Cerebellar nuclear complex (tissue), 1 donor: Measurements from ENCODE around the gene POLD1.
"Not testable (repeated sequence)": the region's sequence is repeated elsewhere in the genome, so short reads cannot be mapped to it uniquely, and the experiment has no call there.

Source experiments
- DNase-seq, 2 experiments: peaks; one replicate each; lab custom pipeline; 2025; lab: John Stamatoyannopoulos, UW

Gene POLD1

DNA sequence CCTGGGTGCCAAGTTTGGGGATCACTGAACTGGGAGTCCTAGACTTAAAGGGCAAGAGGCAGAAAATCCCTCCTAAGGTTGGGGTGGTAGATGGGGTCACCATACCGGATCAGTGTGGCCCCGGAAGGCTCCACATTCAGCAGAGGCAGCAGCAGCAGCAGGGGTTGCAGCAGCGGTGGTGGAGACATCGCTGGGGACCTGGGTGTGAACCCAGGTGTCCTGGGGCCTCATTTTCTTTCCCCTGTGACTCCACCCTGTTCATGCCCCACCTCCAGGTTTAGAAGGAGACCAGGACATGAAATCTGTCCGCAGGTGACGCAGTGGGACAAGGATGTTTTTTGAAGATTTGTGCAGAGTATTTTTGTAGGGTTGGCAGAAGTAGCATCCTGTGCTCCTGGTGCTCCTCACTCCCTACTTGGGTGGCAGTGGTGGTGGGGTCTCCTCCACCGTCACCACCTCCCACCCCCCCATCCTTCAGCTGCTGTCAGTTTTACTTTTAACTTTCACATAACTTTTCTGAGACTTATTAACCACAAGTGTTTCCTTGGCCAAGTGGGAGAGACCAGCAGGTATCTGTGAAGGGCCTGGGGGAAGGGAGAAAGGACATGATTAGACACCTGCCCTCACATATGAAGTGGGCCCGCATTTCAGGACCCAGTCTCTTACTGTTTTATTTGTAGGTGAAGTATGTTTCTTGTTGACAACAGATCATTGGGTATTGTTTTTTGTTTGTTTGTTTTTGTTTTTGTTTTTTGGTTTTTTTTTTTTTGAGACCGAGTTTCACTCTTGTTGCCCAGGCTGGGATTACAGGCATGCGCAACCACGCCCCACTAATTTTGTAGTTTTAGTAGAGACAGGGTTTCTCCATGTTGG, 18.5 kb upstream of the POLD1 start, which contains the start of gene NAPSA:
NAPSA (minus strand) TSS at position 206 of the 873 bp plus-strand sequence; CDS start at position 188, 18 bp downstream.
- no peak for DNase-seq

DNA sequence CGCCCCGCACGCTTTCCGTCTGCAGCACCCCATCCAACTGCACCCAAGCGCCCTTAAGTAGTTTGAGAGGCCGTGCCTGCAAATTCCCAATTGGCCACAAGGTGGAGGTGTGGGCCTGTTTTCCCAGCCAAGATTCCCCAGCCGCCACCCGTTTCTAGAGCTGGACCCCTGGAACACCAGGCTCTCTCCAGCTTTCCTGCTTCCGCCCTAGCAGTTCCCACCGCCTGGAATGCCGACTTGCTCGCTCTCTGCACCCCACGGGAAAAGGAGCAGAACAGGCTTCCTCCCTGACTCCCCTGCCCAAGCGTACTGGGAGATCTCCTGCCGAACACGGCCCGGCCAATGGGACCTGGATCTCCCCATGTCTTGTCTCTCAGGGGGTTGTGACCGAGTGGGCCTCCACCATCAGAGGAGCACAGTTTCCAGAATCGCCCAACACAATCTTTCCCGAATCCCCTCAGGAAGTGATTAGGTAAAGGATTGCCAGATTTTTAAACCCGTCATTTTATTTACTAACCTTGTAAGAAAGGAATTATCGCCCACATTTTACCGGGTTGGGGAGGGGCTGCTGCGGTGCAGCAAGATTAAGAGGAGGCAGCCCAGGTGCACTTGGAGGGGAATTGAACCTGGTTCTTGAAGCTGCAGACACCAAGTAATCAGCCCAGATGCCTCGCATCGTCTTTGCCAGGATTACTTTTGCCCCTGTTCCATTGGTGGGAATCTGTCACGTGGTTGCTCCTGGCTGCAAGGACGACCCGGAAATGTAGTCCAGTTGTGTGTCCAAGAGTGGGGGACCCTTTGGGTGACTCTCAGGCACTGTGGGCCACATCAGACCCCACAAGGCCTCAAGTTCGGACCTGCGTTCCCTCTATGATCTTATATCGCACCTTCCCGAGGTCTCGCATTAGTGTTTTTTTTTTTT, 15.2 kb upstream of the POLD1 start:
- peak in 1 of 2 experiments; percentile 51 for DNase-seq

DNA sequence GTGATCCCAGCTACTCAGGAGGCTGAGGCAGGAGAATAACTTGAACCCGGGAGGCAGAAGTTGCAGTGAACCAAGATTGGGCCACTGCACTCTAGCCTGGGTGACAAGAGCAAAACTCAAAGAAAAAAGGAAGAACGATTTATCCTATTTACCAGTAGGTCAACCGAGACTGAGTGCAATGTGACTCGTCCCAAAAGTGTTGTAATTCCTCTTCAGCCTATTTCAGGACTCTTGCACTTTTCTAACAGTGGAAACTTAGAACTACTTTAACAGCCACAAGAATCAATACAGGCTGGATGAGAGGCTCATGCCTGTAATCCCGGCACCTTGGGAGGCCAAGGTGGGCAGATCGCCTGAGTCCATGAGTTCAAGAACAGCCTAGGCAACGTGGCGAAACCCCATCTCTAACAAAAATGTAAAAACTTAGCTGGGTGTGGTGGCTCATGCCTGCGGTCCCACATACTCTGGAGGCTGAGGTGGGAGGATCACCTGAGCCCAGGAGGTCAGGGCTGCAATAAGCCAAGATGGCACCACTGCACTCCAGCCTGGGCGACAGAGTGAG, 12.2 kb upstream of the POLD1 start:
- DNase-seq = no peak

DNA sequence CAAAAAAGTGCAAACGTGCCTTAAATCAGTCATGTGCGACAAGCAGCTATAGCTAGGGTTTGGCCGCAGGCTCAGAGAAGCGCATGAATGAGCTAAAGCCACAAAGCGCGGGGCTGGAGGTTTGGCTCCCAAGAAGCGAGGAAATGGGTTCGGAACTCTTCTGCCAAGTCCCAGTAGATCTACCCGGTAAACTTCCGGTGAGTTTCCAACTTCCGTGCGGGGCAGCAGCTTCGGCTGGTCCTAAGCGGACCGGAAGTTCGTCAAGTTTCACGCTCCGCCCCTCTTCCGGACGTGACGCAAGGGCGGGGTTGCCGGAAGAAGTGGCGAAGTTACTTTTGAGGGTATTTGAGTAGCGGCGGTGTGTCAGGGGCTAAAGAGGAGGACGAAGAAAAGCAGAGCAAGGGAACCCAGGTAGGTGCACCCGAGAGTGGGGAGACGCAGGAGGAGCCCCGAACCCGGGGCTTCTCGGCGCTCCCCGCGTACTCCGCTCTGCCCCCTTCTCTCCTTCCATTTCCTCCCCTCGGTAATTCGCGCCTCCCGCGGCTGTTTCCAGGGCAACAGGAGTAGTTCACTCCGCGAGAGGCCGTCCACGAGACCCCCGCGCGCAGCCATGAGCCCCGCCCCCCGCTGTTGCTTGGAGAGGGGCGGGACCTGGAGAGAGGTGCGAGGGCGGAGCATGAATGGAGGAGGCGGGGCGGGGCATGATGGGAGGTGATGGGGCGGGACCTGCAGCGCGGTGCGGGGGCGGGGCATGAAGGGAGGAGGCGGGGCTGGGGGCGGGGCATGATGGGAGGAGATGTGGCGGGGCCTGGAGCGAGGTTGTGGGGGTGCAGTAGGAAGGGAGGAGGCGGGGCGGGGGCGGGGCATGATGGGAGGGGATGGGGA, 7.7 kb upstream of the POLD1 start, which contains the start of gene NR1H2:
NR1H2 (plus strand) TSS at position 292 of the 885 bp plus-strand sequence. CDS start 1,149 bp downstream, outside the sequence.
- DNase-seq = peak; percentile 55 to 80

DNA sequence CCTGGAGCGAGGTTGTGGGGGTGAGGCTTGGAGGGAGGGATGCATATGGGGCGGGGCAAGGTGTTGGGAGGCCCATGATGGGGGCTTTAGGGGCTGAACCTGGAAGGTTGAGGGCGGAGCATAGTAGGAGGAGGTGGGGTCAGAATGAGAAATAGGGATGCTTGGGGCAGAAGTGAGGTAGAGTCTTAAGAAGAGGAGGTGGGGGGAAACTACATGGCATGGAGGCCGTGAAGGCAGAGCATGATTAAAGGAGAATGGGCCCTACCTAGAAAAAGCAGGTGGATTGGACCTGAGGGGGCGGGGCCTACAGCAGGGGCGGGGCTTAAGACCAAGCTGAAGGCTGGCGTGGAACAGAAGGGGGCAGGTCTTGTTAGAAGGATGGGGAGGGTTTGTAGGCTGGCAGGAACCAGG, 7.1 kb upstream of the POLD1 start:
- no peak for DNase-seq

DNA sequence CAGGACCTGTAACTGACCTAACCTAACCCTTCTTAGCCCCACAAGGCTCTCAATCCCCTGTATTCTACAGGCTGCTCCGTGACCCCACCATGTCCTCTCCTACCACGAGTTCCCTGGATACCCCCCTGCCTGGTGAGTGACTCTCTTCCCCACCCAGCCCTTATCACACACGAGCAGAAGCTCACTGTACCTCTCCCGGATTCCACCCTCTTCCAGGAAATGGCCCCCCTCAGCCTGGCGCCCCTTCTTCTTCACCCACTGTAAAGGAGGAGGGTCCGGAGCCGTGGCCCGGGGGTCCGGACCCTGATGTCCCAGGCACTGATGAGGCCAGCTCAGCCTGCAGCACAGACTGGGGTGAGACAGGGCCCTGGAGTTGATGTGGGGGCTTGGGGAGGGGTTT, 6.6 kb upstream of the POLD1 start:
- DNase-seq = no peak

DNA sequence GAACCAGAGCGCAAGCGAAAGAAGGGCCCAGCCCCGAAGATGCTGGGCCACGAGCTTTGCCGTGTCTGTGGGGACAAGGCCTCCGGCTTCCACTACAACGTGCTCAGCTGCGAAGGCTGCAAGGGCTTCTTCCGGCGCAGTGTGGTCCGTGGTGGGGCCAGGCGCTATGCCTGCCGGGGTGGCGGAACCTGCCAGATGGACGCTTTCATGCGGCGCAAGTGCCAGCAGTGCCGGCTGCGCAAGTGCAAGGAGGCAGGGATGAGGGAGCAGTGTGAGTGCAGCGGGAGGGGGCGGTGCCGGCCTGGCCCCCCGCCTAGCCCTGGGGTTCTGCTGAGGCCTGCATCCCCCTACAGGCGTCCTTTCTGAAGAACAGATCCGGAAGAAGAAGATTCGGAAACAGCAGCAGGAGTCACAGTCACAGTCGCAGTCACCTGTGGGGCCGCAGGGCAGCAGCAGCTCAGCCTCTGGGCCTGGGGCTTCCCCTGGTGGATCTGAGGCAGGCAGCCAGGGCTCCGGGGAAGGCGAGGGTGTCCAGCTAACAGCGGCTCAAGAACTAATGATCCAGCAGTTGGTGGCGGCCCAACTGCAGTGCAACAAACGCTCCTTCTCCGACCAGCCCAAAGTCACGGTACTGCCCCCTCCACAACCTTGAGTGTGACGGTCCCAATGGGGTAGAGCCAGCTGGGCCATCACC, 5.8 kb upstream of the POLD1 start:
- DNase-seq = no peak

DNA sequence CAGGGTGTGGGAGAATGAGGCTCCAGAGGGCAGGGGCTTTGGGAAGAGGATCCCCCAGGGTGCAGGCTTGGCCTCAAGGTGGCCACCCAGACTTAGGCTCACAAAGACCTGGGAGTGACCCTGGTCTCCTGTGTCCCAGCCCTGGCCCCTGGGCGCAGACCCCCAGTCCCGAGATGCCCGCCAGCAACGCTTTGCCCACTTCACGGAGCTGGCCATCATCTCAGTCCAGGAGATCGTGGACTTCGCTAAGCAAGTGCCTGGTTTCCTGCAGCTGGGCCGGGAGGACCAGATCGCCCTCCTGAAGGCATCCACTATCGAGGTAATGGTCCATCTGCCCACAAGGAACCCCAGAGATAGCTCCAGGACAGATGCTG, 5.3 kb upstream of the POLD1 start:
- DNase-seq = no peak

DNA sequence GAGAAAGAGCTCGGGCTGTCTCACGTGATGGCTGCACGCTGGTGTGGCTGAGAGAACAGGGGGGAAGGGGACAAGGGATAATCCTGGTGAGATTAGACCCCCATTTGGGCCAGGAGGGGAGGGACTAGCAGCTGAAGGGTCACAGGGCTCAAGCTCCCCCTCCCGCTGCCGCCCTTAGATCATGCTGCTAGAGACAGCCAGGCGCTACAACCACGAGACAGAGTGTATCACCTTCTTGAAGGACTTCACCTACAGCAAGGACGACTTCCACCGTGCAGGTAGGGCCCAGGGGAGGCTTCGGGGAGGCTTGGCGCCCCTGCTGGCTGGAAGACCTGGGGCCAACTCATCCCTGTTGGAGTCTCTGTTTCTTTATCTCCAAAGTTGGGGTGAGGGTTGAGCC, 4.5 kb upstream of the POLD1 start:
- DNase-seq = no peak

DNA sequence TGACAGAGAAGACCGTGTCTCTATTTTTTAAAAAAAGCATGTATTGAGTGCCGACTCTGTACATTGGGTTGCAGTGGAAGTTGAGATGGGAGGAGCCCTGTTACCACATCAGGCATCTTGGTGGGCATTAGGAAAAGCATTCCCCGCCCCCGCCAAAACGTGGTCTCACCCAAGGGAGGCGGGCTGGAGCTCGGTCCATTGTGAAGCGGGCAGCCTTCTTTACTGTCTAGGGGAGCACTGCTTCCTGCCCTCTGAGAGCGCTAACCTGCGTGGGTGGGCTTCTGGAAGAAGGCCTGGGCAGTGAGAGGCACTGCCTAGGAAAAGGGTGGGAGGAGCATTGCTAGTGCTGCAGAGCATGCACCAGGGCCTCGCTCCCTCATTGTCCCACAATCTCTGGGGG, 4.0 kb upstream of the POLD1 start:
- no peak for DNase-seq

DNA sequence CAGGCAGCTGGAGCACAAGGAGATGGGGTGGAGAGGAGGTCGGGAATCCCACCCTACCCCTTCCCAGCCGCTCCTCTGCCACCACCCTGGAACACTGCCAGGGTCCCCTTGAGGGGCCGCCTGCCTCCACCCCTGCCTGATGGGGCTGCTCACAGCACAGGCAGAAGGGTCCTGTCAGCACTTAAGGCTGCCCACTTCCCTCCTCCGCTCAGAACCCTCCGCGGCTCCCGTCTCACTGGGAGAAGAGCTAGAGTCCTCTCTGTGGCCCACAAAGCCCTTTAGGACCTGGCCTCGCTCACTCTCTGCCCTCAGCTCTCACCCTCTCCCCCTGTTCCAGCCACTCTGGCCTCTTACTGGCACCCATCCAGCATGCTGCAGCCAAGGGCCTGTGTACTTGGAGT, 3.4 kb upstream of the POLD1 start:
- DNase-seq = no peak

DNA sequence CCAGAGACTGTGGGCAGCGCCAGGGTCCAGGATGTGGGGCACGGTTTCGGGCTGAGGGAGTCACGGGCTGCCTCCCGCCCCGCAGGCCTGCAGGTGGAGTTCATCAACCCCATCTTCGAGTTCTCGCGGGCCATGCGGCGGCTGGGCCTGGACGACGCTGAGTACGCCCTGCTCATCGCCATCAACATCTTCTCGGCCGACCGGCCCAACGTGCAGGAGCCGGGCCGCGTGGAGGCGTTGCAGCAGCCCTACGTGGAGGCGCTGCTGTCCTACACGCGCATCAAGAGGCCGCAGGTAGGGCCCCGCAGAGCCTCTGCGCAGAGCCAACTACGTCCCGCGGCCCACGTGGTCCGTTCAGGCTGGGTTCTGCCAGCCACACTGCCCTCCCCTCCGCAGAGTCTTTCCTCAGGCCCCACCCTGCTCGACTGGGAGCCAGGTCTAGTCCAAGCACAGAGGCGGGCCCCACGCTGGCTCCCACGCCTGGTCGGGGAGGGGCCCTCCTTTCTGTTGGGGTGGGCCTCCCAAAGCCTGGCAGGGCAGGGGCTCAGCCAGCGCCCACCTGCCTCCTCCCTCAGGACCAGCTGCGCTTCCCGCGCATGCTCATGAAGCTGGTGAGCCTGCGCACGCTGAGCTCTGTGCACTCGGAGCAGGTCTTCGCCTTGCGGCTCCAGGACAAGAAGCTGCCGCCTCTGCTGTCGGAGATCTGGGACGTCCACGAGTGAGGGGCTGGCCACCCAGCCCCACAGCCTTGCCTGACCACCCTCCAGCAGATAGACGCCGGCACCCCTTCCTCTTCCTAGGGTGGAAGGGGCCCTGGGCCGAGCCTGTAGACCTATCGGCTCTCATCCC, 2.0 kb upstream of the POLD1 start:
- no peak for DNase-seq

DNA sequence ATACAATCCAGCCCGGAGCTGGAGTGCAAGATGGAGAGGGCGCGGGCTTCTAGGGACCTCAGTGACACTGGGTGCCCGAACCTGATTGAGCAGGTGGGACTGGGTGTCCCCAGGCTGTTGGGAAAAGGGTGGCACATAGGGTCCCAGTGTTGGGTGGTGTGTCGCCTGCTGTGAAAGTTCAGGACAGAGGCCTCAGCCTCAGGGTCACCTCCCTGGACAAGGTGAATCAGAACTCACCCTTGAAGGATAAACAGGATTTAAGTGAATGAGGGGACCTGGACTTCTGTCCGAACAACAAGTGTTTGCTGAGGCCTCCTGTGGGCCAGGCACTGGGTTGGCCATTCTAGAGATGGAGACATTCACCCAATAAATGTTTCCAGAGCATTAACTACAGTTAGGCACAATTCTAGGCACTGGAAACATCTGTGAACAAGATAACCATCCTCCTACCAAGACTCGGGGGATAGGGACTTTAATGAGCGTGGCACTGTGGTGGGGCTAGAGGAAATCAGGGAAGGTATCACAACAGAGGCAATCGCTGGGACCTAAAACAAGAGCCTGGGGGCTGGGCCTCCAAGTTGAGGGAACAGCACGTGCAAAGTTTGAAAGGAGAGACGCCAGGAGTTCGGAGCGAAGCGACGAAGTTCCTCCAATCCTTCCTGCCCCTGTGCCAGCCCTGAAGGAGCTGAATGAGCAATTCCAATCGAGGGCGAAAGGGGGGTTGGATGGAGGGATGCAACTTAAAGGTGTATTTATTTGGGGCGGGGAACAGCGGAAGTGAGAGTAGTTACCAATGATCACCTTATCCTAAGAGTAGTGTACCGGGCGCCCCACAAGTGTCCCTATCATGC, 921 bp upstream of the POLD1 start:
- no peak for DNase-seq

DNA sequence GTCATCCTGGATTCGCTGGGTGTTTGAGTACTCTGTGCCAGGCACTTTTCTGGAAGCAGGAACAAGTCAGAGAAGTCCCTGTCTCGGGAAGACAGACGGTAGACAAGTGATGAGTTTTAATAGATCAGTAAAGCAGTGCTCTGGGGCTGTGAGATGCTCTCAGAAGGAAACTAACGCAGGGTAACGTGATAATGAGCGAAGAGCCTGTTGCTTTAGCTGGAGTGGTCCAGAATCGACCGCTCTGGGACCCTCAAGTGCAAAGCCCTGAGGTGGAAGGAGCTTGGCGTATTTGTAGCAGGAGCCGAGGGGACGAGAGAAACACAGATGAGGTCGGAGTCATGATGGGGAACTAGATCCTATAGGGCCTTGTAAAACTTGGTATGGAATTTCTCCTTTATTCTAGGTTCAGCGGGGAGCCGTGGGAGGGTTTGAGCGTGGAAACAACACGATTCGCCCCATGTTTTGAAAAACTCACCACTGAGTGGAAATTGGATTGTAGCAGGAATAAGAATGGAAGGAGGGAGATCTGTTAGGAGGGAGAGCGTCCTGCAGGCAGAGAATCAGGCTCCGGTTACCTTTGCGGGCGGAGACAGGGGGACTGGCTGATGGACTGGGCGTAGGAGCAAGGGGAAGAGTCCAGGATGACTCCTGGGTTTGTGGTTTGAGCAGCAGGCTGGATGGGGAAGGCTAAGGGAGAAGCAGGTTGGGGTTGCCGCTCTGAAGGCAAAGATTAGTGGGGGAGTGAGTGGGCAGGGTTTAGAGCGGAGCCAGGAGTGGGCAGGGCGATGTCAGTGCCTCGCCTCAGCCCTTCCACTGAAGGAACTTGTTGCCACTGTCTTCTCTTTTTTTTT, 763 bp downstream of the POLD1 start:
- DNase-seq = no peak

DNA sequence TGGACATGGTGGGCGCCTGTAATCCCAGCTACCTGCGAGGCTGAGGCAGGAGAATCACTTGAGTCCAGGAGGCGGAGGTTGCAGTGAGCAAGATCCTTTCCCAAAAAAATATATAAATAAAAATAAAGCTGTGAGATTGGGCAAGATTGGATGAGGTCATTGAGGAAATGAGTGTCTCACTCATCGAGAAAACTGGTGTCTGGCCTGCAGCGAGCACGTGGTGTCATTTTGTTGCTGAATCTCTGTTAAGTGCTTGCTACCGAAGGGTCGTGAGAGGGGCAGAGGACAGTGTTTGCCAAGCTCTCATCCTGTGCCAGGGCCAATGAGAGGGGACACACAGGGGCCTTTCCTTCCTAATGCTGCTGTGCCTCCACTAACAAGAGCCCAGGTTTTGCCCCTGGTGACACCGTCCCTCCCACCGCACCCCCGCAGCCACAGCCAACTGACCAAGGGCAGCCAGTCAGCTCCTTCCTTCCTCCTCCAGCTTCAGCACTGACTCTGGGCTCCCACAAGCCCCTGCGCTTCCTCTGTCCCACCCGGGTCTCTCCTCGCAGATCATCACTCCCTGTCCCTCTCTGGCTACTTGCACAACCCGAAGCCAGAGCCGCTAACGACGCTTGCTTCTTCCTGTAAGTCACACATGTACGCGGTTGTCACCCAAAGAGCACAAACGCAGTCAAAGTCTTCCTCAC, 3.2 kb downstream of the POLD1 start:
- no peak for DNase-seq

DNA sequence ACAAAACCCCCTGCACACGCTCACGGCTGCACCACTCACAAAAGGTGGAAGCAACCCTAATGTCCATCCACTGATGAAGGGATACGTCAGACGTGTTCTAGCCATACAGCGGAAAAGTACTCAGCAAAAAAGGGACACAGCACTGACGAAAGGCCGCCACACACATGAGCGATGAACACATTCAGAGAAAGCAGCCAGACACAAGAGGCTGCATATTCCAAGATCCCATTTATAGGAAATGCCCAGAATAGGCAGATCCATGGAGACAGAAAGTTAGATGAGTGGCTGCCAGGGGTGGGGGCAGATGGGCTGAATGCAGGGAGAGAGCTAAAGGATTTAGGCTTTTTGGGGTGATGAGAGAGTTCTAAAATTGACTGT, 3.7 kb downstream of the POLD1 start:
- DNase-seq = no peak

DNA sequence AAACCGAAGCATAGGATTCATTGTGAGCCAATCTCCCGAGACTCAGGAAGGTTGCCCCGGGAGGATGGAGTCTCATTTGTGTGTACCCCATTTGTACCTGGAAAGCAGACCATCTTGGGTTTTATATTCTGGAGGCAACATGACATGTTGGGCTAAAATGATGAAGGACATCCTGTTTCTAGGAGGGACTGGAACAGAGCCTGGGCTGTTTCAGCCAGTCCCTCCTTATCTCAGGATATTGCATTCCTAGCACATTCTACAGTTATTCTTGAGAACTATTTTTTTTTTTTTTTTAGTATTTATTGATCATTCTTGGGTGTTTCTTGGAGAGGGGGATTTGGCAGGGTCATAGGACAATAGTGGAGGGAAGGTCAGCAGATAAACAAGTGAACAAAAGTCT, 6.1 kb downstream of the POLD1 start:
- DNase-seq = not testable (repeated sequence)
